K562 (cell line): ENCODE results near the gene CHN2. TPM values are rescaled to one million over a fixed set of nuclear protein-coding genes. Genes with fewer than 3 reads are reported as not detected.

Experiments
- ATAC-seq: fragments of 200-7000 bp; cut with Tn5 transposase; 3 replicates; pipeline ENCODE4 v1.9.1; 2020; ENCODE audit warnings: moderate library complexity
- BruUV-seq: library from RNA; stranded (reverse); fragments of 400-500 nt; replicated peaks from 2 replicates; lab custom pipeline; 2021; lab: Mats Ljungman, UMichigan
- CTCF ChIA-PET: fragments of 300-600 bp; formaldehyde crosslinking; extraction: SDS; loops from one replicate; lab custom pipeline; 2021; ENCODE audit warnings: low intra/inter-chr PET ratio; lab: Yijun Ruan, JAX
- POLR2A ChIA-PET: fragments of 300-600, 350-650 bp; sonication (Branson Sonifier 250); formaldehyde crosslinking; extraction: SDS; loops from one replicate; lab custom pipeline; 2021; ENCODE audit warnings: antibody characterized with exemption, inconsistent platforms; lab: Yijun Ruan, JAX
- DNase-seq, 4 experiments: peaks; one replicate each; pipeline versions ENCODE4 v3.0.0 to v3.0.0-alpha.2; 2011 to 2018; ENCODE audit warnings: low spot score in 3 of 4, mixed read lengths in 3 of 4; ENCODE audit errors: extremely low read depth in 1 of 4
- FAIRE-seq: peaks from 2 replicates; lab custom pipeline; 2011; peaks lifted over from hg19 to GRCh38; lab: Jason Lieb, UNC
- H2AFZ ChIP-seq: 2 replicates; pipeline ENCODE4 v1.6.0; 2011; ENCODE audit warnings: low read depth, low read length, control low read depth, inconsistent platforms
- H3K27ac ChIP-seq: fragments of 200-600 bp; 3 replicates; pipeline ENCODE4 v1.8.0; 2011; ENCODE audit warnings: low read depth, mild to moderate bottlenecking, control low read depth, inconsistent platforms, low read length, moderate library complexity, mixed read lengths; ENCODE audit errors: extremely low read depth
- H3K27me3 ChIP-seq, 2 experiments: fragments of 300-600 bp in 1 of 2; 2 replicates in 1 of 2; 3 replicates in 1 of 2; pipeline versions ENCODE4 v1.6.0 to v1.8.0; 2011; ENCODE audit warnings: inconsistent platforms in 2 of 2, low read length in 2 of 2, mild to moderate bottlenecking in 1 of 2, mixed read lengths in 1 of 2, moderate library complexity in 1 of 2; ENCODE audit not compliant: control insufficient read depth in 2 of 2, insufficient read depth in 2 of 2
- H3K36me3 ChIP-seq: fragments of 300-600 bp; 3 replicates; pipeline ENCODE4 v1.8.0; 2011; ENCODE audit warnings: mild to moderate bottlenecking, low read length, inconsistent platforms; ENCODE audit not compliant: control insufficient read depth, insufficient read depth
- H3K4me1 ChIP-seq, 2 experiments: fragments of 200-600 bp in 1 of 2; replicated peaks in 1 of 2; 2 replicates in 1 of 2; 3 replicates in 1 of 2; pipeline versions ENCODE4 v1.5.1 to v1.8.0; 2011; ENCODE audit warnings: inconsistent platforms in 2 of 2, low read length in 2 of 2, mild to moderate bottlenecking in 1 of 2, mixed read lengths in 1 of 2, moderate library complexity in 1 of 2; ENCODE audit not compliant: control insufficient read depth in 2 of 2, insufficient read depth in 2 of 2
- H3K4me2 ChIP-seq: 2 replicates; pipeline ENCODE4 v1.6.1; 2011; ENCODE audit warnings: low read length, control low read depth, inconsistent platforms, mixed read lengths; ENCODE audit not compliant: insufficient read depth
- H3K4me3 ChIP-seq: fragments of 200-600 bp; sonication (generic), shearing (Covaris generic); 2 replicates; pipeline ENCODE4 v1.5.1; 2016; ENCODE audit warnings: control low read depth, inconsistent platforms
- H3K79me2 ChIP-seq: fragments of 200-600 bp; 3 replicates; pipeline ENCODE4 v1.8.0; 2011; ENCODE audit warnings: low read length, inconsistent platforms; ENCODE audit not compliant: control insufficient read depth, insufficient read depth
- H3K9ac ChIP-seq, 2 experiments: 2 replicates each; pipeline versions ENCODE4 v1.6.0 to v1.6.1; 2011; ENCODE audit warnings: low read depth in 2 of 2, low read length in 2 of 2, control low read depth in 1 of 2, inconsistent platforms in 1 of 2, mild to moderate bottlenecking in 1 of 2, mixed read lengths in 1 of 2; ENCODE audit not compliant: insufficient read depth in 1 of 2
- H3K9me1 ChIP-seq: one replicate; pipeline ENCODE4 v1.6.0; 2011; ENCODE audit warnings: inconsistent platforms, mild to moderate bottlenecking, low read length, moderate library complexity; ENCODE audit not compliant: control insufficient read depth, insufficient read depth
- H3K9me3 ChIP-seq: replicated peaks from 2 replicates; pipeline ENCODE4 v1.5.1; 2011; ENCODE audit warnings: low read depth, low read length, inconsistent platforms; ENCODE audit not compliant: control insufficient read depth, insufficient read depth
- H4K20me1 ChIP-seq: replicated peaks from 2 replicates; pipeline ENCODE4 v1.6.1; 2011; ENCODE audit warnings: low read length, inconsistent platforms, mixed read lengths; ENCODE audit not compliant: control insufficient read depth, insufficient read depth
- ATF6 ChIP-seq: sonication (generic); formaldehyde crosslinking; IDR thresholded peaks from 2 replicates; pipeline ENCODE4 v1.4.0; 2020; ENCODE audit warnings: mild to moderate bottlenecking, missing genetic modification reagents
- HIVEP1 ChIP-seq: fragments of 250-450 bp; sonication (Bioruptor Pico); IDR thresholded peaks from 2 replicates; pipeline ENCODE4 v1.4.0; 2020; ENCODE audit warnings: mild to moderate bottlenecking
- NCOA2 ChIP-seq, 2 experiments: fragments of 450-650 bp; IDR thresholded peaks; 2 replicates each; pipeline ENCODE4 v1.6.1; 2018; ENCODE audit warnings: mild to moderate bottlenecking in 2 of 2, moderate library complexity in 1 of 2; ENCODE audit not compliant: partially characterized antibody in 2 of 2
- RBM15 ChIP-seq: fragments of 200-400 bp; formaldehyde crosslinking; IDR thresholded peaks from 2 replicates; pipeline ENCODE4 v1.6.1; 2018; ENCODE audit warnings: mild to moderate bottlenecking, low read length, moderate library complexity; ENCODE audit not compliant: insufficient read depth
- TOE1 ChIP-seq, 2 experiments: fragments of 450-650 bp in 1 of 2; sonication (generic) in 1 of 2; formaldehyde crosslinking in 1 of 2; IDR thresholded peaks; 2 replicates each; pipeline versions ENCODE4 v1.7.1 to v1.8.0; 2016 to 2022; ENCODE audit warnings: borderline replicate concordance in 2 of 2, mild to moderate bottlenecking in 2 of 2, antibody characterized with exemption in 1 of 2, inconsistent platforms in 1 of 2, low read depth in 1 of 2, missing genetic modification reagents in 1 of 2, moderate library complexity in 1 of 2
- ZFPM2 ChIP-seq: fragments of 250-450 bp; sonication (Bioruptor Pico); IDR thresholded peaks from 2 replicates; pipeline ENCODE4 v1.5.1; 2022; ENCODE audit warnings: mild to moderate bottlenecking
- WGBS: fragments of 100-300 bp; shearing (Covaris generic); methylation state at CpG from one replicate; pipeline ENCODE4 v1.1.6; 2016; ENCODE audit warnings: low coverage, mixed read lengths; ENCODE audit not compliant: insufficient coverage; ENCODE audit errors: missing lambda C conversion rate; 5-methylcytosine and 5-hydroxymethylcytosine counted together
- in situ Hi-C: fragments of 300-500 bp; cut with MboI; formaldehyde crosslinking; loops from 4 replicates; pipeline ENCODE4 v1.15.0; 2018; ENCODE audit warnings: inconsistent platforms, mixed read lengths
- intact Hi-C: fragments of 100-400 bp; cut with micrococcal nuclease; formaldehyde crosslinking; loops from 2 replicates; pipeline ENCODE4 v1.14.2; 2022
- polyA plus RNA-seq, 8 experiments: library from polyadenylated mRNA; depleted of rRNA in 4 of 8; stranded (reverse) in 5 of 8; unstranded in 3 of 8; fragments of >200 nt; fragmentation: Nextera tagmentation in 2 of 8; fragmentation: Illumina TruSeq in 1 of 8; extraction: Ambion mirVana in 2 of 8; extraction: Trizol in 1 of 8; gene quantifications; 2 replicates each; pipeline versions ENCODE4 v1.2.1 to v1.2.3, GENCODE V29; 2011 to 2014; ENCODE audit warnings: inconsistent platforms in 1 of 8, missing spikeins in 1 of 8
- total RNA-seq, 7 experiments: library from RNA; depleted of rRNA in 6 of 7; stranded (reverse); fragments of >200 nt in 6 of 7; fragmentation: Illumina TruSeq in 2 of 7; extraction: Trizol in 2 of 7; gene quantifications; 2 replicates each; pipeline versions ENCODE4 v1.2.1 to v1.2.3, GENCODE V29; 2011 to 2021; ENCODE audit warnings: low replicate concordance in 1 of 7

The CHN2 gene
- total and polyA plus RNA-seq, 9 of the 15 experiments (the other 6 are each of a cell fraction or from before 2014, with no cell fraction given): 0.12 to 2.1 (median 0.31) TPM; not detected in 1

- H3K4me2 ChIP-seq: no peak overlapping the region
- no peak overlapping the region for H3K4me3 ChIP-seq
- in situ Hi-C loops (no loop called here), intact Hi-C loops (no loop called here)
- no TSS peak for BruUV-seq
- no peaks in the 10 kb centered on the region for H4K20me1 ChIP-seq
- CTCF ChIA-PET: no interaction called here
- no peak for FAIRE-seq
- H3K4me1 ChIP-seq: no peaks in the 10 kb centered on the region
- no peak for DNase-seq
- POLR2A ChIA-PET: no interaction called here
- no peak overlapping the region for H3K27ac ChIP-seq
- H2AFZ ChIP-seq: no peak overlapping the region
- no peaks in the 10 kb centered on the region for H3K36me3 ChIP-seq
- WGBS: 2% methylated on average over 13 of the region's 13 CpGs
- no peaks in the 10 kb centered on the region for H3K9me1 ChIP-seq
- no peak for ATAC-seq
- no peaks in the 10 kb centered on the region for H3K79me2 ChIP-seq
- H3K27me3 ChIP-seq: peaks cover 0 to 3% of the 10 kb centered on the region in 2 experiments; a peak in 1 of 5 replicates
- H3K9ac ChIP-seq: no peak overlapping the region
- no peaks in the 10 kb centered on the region for H3K9me3 ChIP-seq
- no peak for TF ChIP-seq TOE1 (IDR thresholded peaks at IDR 0.05; ENCODE audit: borderline replicate concordance)
- no peak for TF ChIP-seq TOE1 (CRISPR knock-in tag; IDR thresholded peaks at IDR 0.05; ENCODE audit: borderline replicate concordance, low read depth)
- TF ChIP-seq HIVEP1 (CRISPR knock-in tag): no peak
- TF ChIP-seq ZFPM2: no peak
- TF ChIP-seq RBM15: no peak
- no peak for TF ChIP-seq NCOA2 (IDR thresholded peaks at IDR 0.05; ENCODE audit: partially characterized antibody in 2 of 2)
- no peak for TF ChIP-seq ATF6 (CRISPR knock-in tag)
Observed at GRCh38 chr7:29360633-29361625, 166.4 kb downstream of the CHN2 start.
